BLaER1 treated with 17β-estradiol and CSF1 and Interleukin-3, amounts not matched to agents 10 nM and 100 nM (cell line): ENCODE data around the gene ZNF490.

Experiments used
- H3K27ac ChIP-seq, 11 experiments: shearing (Covaris generic); formaldehyde crosslinking; 2 replicates each; pipeline ENCODE4 v1.8.1; 2022
- H3K27me3 ChIP-seq, 11 experiments: shearing (Covaris generic); formaldehyde crosslinking; 2 replicates each; pipeline ENCODE4 v1.8.1; 2022
- H3K36me3 ChIP-seq, 11 experiments: shearing (Covaris generic); formaldehyde crosslinking; 2 replicates each; pipeline ENCODE4 v1.8.1; 2022
- H3K4me1 ChIP-seq, 10 experiments: shearing (Covaris generic); formaldehyde crosslinking; 2 replicates each; pipeline ENCODE4 v1.8.1; 2022
- H3K4me2 ChIP-seq, 11 experiments: shearing (Covaris generic); formaldehyde crosslinking; 2 replicates each; pipeline ENCODE4 v1.8.1; 2022
- H3K4me3 ChIP-seq, 10 experiments: shearing (Covaris generic); formaldehyde crosslinking; 2 replicates each; pipeline ENCODE4 v1.8.1; 2022
- H3K9ac ChIP-seq, 11 experiments: shearing (Covaris generic); formaldehyde crosslinking; 2 replicates each; pipeline ENCODE4 v1.8.1; 2022
- H3K9me3 ChIP-seq, 11 experiments: shearing (Covaris generic); formaldehyde crosslinking; replicated peaks in 1 of 11; 2 replicates each; pipeline ENCODE4 v1.8.1; 2022
- H4K20me1 ChIP-seq, 11 experiments: shearing (Covaris generic); formaldehyde crosslinking; 2 replicates each; pipeline ENCODE4 v1.8.1; 2022
- Cebpa-rat ChIP-seq, 11 experiments: shearing (Covaris generic); IDR thresholded peaks; 2 replicates each; pipeline ENCODE4 v1.8.1; 2022

Gene ZNF490

GRCh38 chr19:12606796-12607195 is 3.8 kb downstream of the ZNF490 start:
- Histone ChIP-seq H3K9me3 (no peaks in the 10 kb centered on the region), H3K9ac (no peak overlapping the region), H3K4me1 (peaks cover 25 to 41% (median 32%) of the 10 kb centered on the region in 10 experiments), H3K4me3 (no peak overlapping the region), H3K4me2 (no peak overlapping the region), H3K27me3 (no peaks in the 10 kb centered on the region), H3K36me3 (peaks cover 48 to 73% (median 62%) of the 10 kb centered on the region in 11 experiments), H3K27ac (no peak overlapping the region), H4K20me1 (peaks cover 4 to 10% (median 8%) of the 10 kb centered on the region in 11 experiments; a peak in 18 of 22 replicates)
- TF ChIP-seq Cebpa-rat (IDR thresholded peaks at IDR 0.05) = no peak

- Histone ChIP-seq H3K36me3 (peaks cover 63 to 98% (median 76%) of the 10 kb centered on the region in 11 experiments), H3K27me3 (no peaks in the 10 kb centered on the region), H3K4me3 (no peak overlapping the region), H3K4me2 (peak overlapping the region in 8 of 11 experiments; percentile 12 to 50 (median 34); a peak in 13 of 22 replicates), H3K27ac (no peak overlapping the region), H4K20me1 (no peaks in the 10 kb centered on the region; a peak in 2 of 22 replicates), H3K4me1 (peaks cover 10 to 24% (median 16%) of the 10 kb centered on the region in 10 experiments), H3K9me3 (no peaks in the 10 kb centered on the region), H3K9ac (no peak overlapping the region)
- no peak for TF ChIP-seq Cebpa-rat (IDR thresholded peaks at IDR 0.05)
These were observed 6.9 kb downstream of the ZNF490 start for GRCh38 chr19:12603714-12604113.

GRCh38 chr19:12597594-12597993 is 13.0 kb downstream of the ZNF490 start:
- Histone ChIP-seq H4K20me1 (peaks cover 0 to 13% (median 0%) of the 10 kb centered on the region in 11 experiments; a peak in 3 of 22 replicates), H3K4me1 (no peaks in the 10 kb centered on the region), H3K4me2 (no peak overlapping the region), H3K9ac (no peak overlapping the region), H3K4me3 (no peak overlapping the region), H3K36me3 (peaks cover 42 to 91% (median 64%) of the 10 kb centered on the region in 11 experiments), H3K27me3 (no peaks in the 10 kb centered on the region), H3K9me3 (no peaks in the 10 kb centered on the region), H3K27ac (no peak overlapping the region)
- no peak for TF ChIP-seq Cebpa-rat (IDR thresholded peaks at IDR 0.05)

GRCh38 chr19:12596927-12597548 is 13.6 kb downstream of the ZNF490 start:
- H3K9me3 ChIP-seq = no peaks in the 10 kb centered on the region
- TF ChIP-seq Cebpa-rat (IDR thresholded peaks at IDR 0.05) = no peak
- H3K4me1 ChIP-seq = no peaks in the 10 kb centered on the region
- no peak overlapping the region for H3K4me3 ChIP-seq
- H3K9ac ChIP-seq = no peak overlapping the region
- no peak overlapping the region for H3K4me2 ChIP-seq
- peaks cover 0 to 13% (median 0%) of the 10 kb centered on the region in 11 experiments; a peak in 3 of 22 replicates for H4K20me1 ChIP-seq
- no peaks in the 10 kb centered on the region for H3K27me3 ChIP-seq
- H3K27ac ChIP-seq = no peak overlapping the region
- H3K36me3 ChIP-seq = peaks cover 36 to 91% (median 58%) of the 10 kb centered on the region in 11 experiments

- Histone ChIP-seq H3K9me3 (no peaks in the 10 kb centered on the region), H3K4me1 (no peaks in the 10 kb centered on the region), H3K27ac (no peak overlapping the region), H4K20me1 (peaks cover 0 to 13% (median 0%) of the 10 kb centered on the region in 11 experiments; a peak in 3 of 22 replicates), H3K9ac (no peak overlapping the region), H3K36me3 (peaks cover 36 to 90% (median 55%) of the 10 kb centered on the region in 11 experiments), H3K27me3 (no peaks in the 10 kb centered on the region), H3K4me2 (no peak overlapping the region), H3K4me3 (no peak overlapping the region)
- no peak for TF ChIP-seq Cebpa-rat (IDR thresholded peaks at IDR 0.05)
These were observed 14.1 kb downstream of the ZNF490 start for GRCh38 chr19:12596485-12596884.

- H3K27ac ChIP-seq = no peak overlapping the region
- peak overlapping the region in 6 of 10 experiments; percentile 4 to 36 (median 22); a peak in 5 of 20 replicates for H3K4me3 ChIP-seq
- no peak overlapping the region for H3K4me2 ChIP-seq
- no peak for TF ChIP-seq Cebpa-rat (IDR thresholded peaks at IDR 0.05)
- peaks cover 64 to 91% (median 67%) of the 10 kb centered on the region in 11 experiments for H3K36me3 ChIP-seq
- no peaks in the 10 kb centered on the region for H4K20me1 ChIP-seq
- H3K9ac ChIP-seq = no peak overlapping the region
- H3K9me3 ChIP-seq = peaks cover 43 to 75% (median 49%) of the 10 kb centered on the region in 11 experiments
- no peaks in the 10 kb centered on the region for H3K27me3 ChIP-seq
- no peaks in the 10 kb centered on the region for H3K4me1 ChIP-seq
These were observed 29.5 kb downstream of the ZNF490 start for GRCh38 chr19:12581100-12581499.

- Histone ChIP-seq H3K36me3 (peaks cover 64 to 82% (median 67%) of the 10 kb centered on the region in 11 experiments), H3K4me3 (peak overlapping the region in 1 of 10 experiments; percentile 11; a peak in 1 of 20 replicates), H4K20me1 (no peaks in the 10 kb centered on the region), H3K27me3 (no peaks in the 10 kb centered on the region), H3K9ac (no peak overlapping the region), H3K9me3 (peaks cover 43 to 69% (median 48%) of the 10 kb centered on the region in 11 experiments), H3K27ac (no peak overlapping the region), H3K4me1 (no peaks in the 10 kb centered on the region), H3K4me2 (no peak overlapping the region)
- TF ChIP-seq Cebpa-rat (IDR thresholded peaks at IDR 0.05) = no peak
These were observed 30.4 kb downstream of the ZNF490 start for GRCh38 chr19:12580180-12580694.

- Histone ChIP-seq H3K9me3 (peaks cover 43 to 53% (median 45%) of the 10 kb centered on the region in 11 experiments), H3K4me1 (peaks cover 7 to 12% (median 10%) of the 10 kb centered on the region in 10 experiments), H3K4me2 (no peak overlapping the region), H3K36me3 (peaks cover 62 to 83% (median 66%) of the 10 kb centered on the region in 11 experiments), H3K27ac (no peak overlapping the region), H3K9ac (no peak overlapping the region), H3K4me3 (no peak overlapping the region), H4K20me1 (no peaks in the 10 kb centered on the region), H3K27me3 (no peaks in the 10 kb centered on the region)
- TF ChIP-seq Cebpa-rat (IDR thresholded peaks at IDR 0.05) = no peak
These were observed 32.0 kb downstream of the ZNF490 start for GRCh38 chr19:12578641-12579040.

GRCh38 chr19:12574036-12574435 is 36.6 kb downstream of the ZNF490 start:
- peaks cover 7 to 22% (median 11%) of the 10 kb centered on the region in 10 experiments for H3K4me1 ChIP-seq
- H3K36me3 ChIP-seq = peaks cover 17 to 37% (median 21%) of the 10 kb centered on the region in 11 experiments; a peak in 21 of 22 replicates
- no peak overlapping the region for H3K27ac ChIP-seq
- no peaks in the 10 kb centered on the region for H4K20me1 ChIP-seq
- no peak overlapping the region for H3K4me3 ChIP-seq
- no peak overlapping the region for H3K9ac ChIP-seq
- peaks cover 0 to 7% (median 0%) of the 10 kb centered on the region in 11 experiments; a peak in 5 of 22 replicates for H3K9me3 ChIP-seq
- TF ChIP-seq Cebpa-rat (IDR thresholded peaks at IDR 0.05) = no peak
- no peaks in the 10 kb centered on the region for H3K27me3 ChIP-seq
- H3K4me2 ChIP-seq = peak overlapping the region; percentile 33 to 68 (median 54)
